ENCODE results near the gene AKAP1.
A peak's percentile ranks its signal among the peaks of the same experiment; 100 is the strongest.

DNA sequence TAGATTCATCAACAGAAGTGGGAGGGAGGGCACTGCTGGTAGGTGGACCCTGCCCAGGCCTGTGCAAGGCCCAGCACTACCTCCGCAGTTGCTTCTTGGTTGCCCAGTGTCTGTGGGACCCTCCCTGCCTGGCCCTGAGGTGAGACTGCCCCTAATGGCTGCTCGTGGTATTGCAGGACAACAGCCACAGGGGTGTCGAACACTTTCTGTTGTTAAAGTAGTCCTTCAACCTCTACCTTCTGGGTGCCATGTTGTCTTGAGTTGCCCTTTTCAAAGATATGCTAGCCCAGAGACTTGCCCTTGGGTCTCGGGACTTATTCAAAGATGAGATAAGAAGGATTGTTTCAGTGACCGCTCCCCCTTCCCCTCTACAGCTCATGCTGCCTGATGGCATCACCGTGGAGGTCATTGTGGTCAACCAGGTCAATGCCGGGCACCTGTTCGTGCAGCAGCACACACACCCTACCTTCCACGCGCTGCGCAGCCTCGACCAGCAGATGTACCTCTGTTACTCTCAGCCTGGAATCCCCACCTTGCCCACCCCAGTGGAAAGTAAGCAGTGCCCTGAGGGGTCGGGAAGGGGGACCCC is 29.1 kb downstream of the AKAP1 start:
- TF ChIP-seq POLR2A (IDR thresholded peaks at IDR 0.05), result no peak
- TF ChIP-seq, protein P1, sequence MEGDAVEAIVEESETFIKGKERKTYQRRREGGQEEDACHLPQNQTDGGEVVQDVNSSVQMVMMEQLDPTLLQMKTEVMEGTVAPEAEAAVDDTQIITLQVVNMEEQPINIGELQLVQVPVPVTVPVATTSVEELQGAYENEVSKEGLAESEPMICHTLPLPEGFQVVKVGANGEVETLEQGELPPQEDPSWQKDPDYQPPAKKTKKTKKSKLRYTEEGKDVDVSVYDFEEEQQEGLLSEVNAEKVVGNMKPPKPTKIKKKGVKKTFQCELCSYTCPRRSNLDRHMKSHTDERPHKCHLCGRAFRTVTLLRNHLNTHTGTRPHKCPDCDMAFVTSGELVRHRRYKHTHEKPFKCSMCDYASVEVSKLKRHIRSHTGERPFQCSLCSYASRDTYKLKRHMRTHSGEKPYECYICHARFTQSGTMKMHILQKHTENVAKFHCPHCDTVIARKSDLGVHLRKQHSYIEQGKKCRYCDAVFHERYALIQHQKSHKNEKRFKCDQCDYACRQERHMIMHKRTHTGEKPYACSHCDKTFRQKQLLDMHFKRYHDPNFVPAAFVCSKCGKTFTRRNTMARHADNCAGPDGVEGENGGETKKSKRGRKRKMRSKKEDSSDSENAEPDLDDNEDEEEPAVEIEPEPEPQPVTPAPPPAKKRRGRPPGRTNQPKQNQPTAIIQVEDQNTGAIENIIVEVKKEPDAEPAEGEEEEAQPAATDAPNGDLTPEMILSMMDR (IDR thresholded peaks at IDR 0.05), result peak in 2 of 3 experiments; percentile 57 to 86
